Measurements from ENCODE around the gene IVD.

IVD gene

GRCh38 chr15:40389824-40390595, 15.6 kb upstream of the IVD start:
- Mint-ChIP-seq H3K9me3 (no peaks in the 10 kb centered on the region), H3K36me3 (peaks cover 86% of the 10 kb centered on the region), H3K4me1 (no peaks in the 10 kb centered on the region), H3K4me3 (no peak overlapping the region), H3K27ac (peak overlapping the region; percentile 8)
- DNase-seq (ENCODE audit: low spot score in 2 of 2), result no peak
- ATAC-seq, result no peak

DNA sequence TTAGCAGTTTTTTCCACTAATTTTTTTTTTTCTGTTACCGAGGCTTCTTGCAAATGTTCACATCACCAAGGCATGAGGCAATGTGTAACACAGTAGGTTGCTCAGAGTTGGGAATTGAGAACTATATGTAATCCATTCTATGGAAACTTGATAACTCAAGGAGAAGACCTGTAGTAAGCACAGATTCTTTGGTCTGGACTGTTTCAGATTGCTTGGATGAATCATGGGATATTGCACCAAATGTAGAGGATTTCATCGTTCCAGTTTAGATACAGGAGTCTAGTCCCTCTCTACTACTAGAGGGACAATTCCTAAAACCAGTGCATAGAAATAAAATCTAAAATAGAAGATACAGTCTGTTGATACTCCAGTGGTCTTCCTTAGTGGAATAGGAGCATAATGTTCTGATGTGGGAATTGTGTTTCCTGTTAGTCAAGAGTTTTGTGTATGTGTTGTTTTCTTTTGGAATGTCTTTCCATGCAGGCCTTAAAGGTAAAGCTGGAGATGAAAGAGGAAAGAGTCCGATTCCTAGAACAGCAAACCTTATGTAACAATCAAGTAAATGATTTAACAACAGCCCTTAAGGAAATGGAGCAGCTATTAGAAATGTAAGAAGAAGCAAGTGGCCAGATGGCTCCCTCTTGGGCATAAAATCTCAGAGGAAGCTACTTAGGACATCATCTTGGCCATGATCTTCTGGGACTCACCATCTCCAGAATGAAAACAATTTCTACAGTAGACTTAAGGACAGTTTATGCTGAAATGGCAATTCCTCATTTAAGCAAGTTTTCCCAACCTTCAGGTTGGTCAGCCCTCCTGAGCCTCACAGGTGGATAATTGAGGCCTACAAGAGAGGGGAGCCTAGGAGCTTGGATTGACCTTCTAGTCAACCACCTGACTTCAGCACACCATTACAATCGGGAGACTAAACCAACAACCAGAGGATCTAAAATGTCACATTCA, 12.3 kb upstream of the IVD start:
- Mint-ChIP-seq H3K4me3 (no peak overlapping the region), H3K36me3 (peaks cover 69% of the 10 kb centered on the region), H3K9me3 (no peaks in the 10 kb centered on the region), H3K27ac (peak overlapping the region; percentile 19), H3K4me1 (peaks cover 8% of the 10 kb centered on the region)
- no peak for ATAC-seq
- no peak for DNase-seq (ENCODE audit: low spot score in 2 of 2)

DNA sequence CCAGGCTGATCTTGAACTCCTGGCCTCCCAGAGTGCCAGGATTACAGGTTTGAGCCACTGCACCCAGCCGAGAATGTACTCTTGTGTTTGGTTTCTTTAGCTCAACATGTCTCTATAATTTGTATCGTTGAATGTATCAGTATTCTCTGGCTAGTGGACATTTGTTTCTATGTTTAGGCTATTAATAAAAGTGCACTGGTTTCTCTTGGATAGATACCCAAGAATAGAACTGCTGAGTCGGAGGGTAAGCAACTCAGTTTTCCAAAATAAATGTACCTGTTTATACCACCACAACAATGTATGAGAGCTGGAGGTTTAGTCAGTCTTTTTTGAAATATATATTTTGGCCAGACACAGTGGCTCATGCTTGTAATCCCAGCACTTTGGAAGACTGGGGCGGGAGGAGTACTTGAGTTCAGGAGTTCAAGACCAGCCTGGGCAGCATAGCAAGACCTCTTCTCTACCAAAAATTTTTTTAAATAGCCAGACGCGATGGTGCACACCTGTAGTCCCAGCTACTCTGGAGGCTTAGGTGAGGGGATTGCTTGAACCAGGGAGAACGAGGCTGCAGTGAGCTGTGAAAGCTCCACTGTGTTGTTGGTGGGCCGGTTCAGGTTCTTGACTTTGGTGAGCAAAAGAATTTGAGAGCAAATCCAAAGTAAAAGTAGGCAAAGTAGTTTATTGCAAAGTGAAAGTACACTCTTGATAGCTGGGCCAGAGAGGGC, 7.7 kb upstream of the IVD start:
- no peak overlapping the region for H3K27ac Mint-ChIP-seq
- no peaks in the 10 kb centered on the region for H3K9me3 Mint-ChIP-seq
- peaks cover 18% of the 10 kb centered on the region for H3K4me1 Mint-ChIP-seq
- DNase-seq (ENCODE audit: low spot score in 2 of 2) (no peak), ATAC-seq (no peak)
- peaks cover 23% of the 10 kb centered on the region for H3K36me3 Mint-ChIP-seq
- H3K4me3 Mint-ChIP-seq, result no peak overlapping the region

DNA sequence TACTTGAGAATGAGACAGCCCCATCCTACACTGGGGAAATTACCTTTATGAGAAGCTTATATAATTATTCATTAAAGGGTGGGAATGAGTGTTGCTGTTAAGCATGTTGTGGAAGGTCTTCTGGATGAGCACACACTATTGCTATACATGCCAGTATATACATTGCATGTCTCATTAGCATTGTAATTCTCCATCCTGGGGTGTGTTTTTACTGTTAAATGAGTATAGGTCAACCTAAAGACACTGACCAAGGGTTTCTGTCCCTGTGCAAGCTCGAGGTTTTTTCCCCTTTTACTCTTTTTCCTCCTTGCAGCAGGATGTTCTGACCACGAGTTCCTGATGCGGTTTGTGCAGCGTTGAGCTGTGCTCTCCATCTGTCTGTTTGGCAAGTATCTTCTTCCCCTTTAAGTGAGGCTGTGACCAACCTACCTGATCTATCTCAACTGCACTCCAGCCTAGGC, 7.2 kb upstream of the IVD start:
- Mint-ChIP-seq H3K4me1 (peaks cover 18% of the 10 kb centered on the region), H3K27ac (peak overlapping the region; percentile 14), H3K9me3 (no peaks in the 10 kb centered on the region), H3K4me3 (peak overlapping the region; percentile 11), H3K36me3 (peaks cover 17% of the 10 kb centered on the region)
- peak; percentile 95 for ATAC-seq
- DNase-seq (ENCODE audit: low spot score in 2 of 2), result no peak

GRCh38 chr15:40399370-40399769, 6.2 kb upstream of the IVD start:
- Mint-ChIP-seq H3K27ac (no peak overlapping the region), H3K4me1 (peaks cover 18% of the 10 kb centered on the region), H3K9me3 (no peaks in the 10 kb centered on the region), H3K36me3 (peaks cover 8% of the 10 kb centered on the region), H3K4me3 (no peak overlapping the region)
- DNase-seq (ENCODE audit: low spot score in 2 of 2), result no peak
- no peak for ATAC-seq

- Mint-ChIP-seq H3K4me1 (peaks cover 39% of the 10 kb centered on the region), H3K36me3 (peaks cover 56% of the 10 kb centered on the region), H3K27ac (peak overlapping the region; percentile 76), H3K4me3 (peak overlapping the region; percentile 84), H3K9me3 (no peaks in the 10 kb centered on the region)
- no peak for DNase-seq (ENCODE audit: low spot score in 2 of 2)
- no peak for ATAC-seq
These were observed 1.9 kb downstream of the IVD start for GRCh38 chr15:40407330-40407990.

DNA sequence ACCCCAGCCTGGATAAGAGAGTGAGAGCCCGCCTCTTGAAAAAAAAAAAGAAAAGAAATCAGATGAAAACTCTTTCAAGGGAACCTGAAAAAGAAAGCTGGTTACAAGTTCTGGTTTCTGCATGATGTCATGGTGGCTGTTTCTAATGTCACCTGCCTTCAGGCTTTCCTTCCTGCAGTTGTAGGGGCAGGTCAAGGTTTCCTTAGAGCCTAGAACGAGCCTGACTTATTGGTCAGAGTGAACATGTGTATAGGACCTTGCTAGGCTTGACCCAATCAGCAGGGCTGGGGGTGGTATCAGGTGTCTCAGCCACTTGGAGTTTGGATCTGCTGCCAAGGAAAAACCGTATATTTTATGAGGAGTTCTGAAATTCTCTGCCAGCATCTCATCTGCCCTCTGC, 3.8 kb downstream of the IVD start:
- Mint-ChIP-seq H3K4me1 (peaks cover 40% of the 10 kb centered on the region), H3K4me3 (no peak overlapping the region), H3K27ac (no peak overlapping the region), H3K36me3 (peaks cover 75% of the 10 kb centered on the region), H3K9me3 (no peaks in the 10 kb centered on the region)
- DNase-seq (ENCODE audit: low spot score in 2 of 2) (no peak), ATAC-seq (no peak)

DNA sequence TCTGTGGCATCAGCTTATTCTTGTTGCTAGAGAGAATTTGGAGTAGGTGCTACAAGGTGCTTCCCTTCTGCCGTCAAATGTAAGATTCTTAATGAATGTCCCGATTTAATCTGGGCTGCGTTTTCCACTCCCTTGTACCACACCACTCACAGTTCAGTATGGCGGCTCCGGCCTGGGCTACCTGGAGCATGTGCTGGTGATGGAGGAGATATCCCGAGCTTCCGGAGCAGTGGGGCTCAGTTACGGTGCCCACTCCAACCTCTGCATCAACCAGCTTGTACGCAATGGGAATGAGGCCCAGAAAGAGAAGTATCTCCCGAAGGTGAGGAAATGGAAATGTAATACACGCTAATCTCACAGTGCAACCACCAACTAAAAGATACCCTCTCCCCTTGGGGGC, 4.9 kb downstream of the IVD start:
- no peak overlapping the region for H3K4me3 Mint-ChIP-seq
- no peak for ATAC-seq
- H3K36me3 Mint-ChIP-seq, result peaks cover 84% of the 10 kb centered on the region
- H3K4me1 Mint-ChIP-seq, result peaks cover 32% of the 10 kb centered on the region
- H3K27ac Mint-ChIP-seq, result peak overlapping the region; percentile 54
- H3K9me3 Mint-ChIP-seq, result no peaks in the 10 kb centered on the region
- no peak for DNase-seq (ENCODE audit: low spot score in 2 of 2)

GRCh38 chr15:40412095-40412759, 6.6 kb downstream of the IVD start:
- Mint-ChIP-seq H3K4me1 (peaks cover 20% of the 10 kb centered on the region), H3K27ac (peak overlapping the region; percentile 18), H3K9me3 (no peaks in the 10 kb centered on the region), H3K4me3 (no peak overlapping the region), H3K36me3 (peaks cover 95% of the 10 kb centered on the region)
- DNase-seq (ENCODE audit: low spot score in 2 of 2) (no peak), ATAC-seq (no peak)

- Mint-ChIP-seq H3K9me3 (no peaks in the 10 kb centered on the region), H3K27ac (no peak overlapping the region), H3K4me3 (no peak overlapping the region), H3K36me3 (peaks cover 95% of the 10 kb centered on the region), H3K4me1 (peaks cover 12% of the 10 kb centered on the region)
- ATAC-seq (no peak), DNase-seq (ENCODE audit: low spot score in 2 of 2) (no peak)
These were observed 7.4 kb downstream of the IVD start for GRCh38 chr15:40413036-40413435.

GRCh38 chr15:40414816-40415215, 9.2 kb downstream of the IVD start:
- H3K4me1 Mint-ChIP-seq, result peaks cover 10% of the 10 kb centered on the region
- DNase-seq (ENCODE audit: low spot score in 2 of 2) (no peak), ATAC-seq (no peak)
- H3K4me3 Mint-ChIP-seq, result no peak overlapping the region
- no peaks in the 10 kb centered on the region for H3K9me3 Mint-ChIP-seq
- peak overlapping the region; percentile 19 for H3K27ac Mint-ChIP-seq
- H3K36me3 Mint-ChIP-seq, result peaks cover 92% of the 10 kb centered on the region

DNA sequence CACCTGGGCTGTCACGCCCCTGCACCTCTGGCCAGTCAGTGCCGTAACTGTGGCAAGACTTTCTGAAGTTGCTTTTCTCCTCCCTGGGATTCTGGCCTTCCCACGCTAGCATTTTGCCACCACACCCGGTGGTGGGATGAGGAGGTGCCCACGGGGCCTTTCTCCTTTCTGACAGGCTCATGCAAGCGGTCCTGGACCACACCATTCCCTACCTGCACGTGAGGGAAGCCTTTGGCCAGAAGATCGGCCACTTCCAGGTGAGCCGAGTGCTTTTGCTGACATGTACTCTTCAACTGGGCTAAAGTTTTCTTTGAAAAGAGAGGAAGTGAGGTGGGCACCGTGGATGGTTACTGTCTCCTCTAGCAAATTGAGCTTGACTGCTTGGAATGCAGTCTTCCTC, 9.6 kb downstream of the IVD start:
- ATAC-seq (no peak), DNase-seq (ENCODE audit: low spot score in 2 of 2) (no peak)
- Mint-ChIP-seq H3K27ac (peak overlapping the region; percentile 19), H3K9me3 (no peaks in the 10 kb centered on the region), H3K4me3 (no peak overlapping the region), H3K4me1 (peaks cover 10% of the 10 kb centered on the region), H3K36me3 (peaks cover 87% of the 10 kb centered on the region)

- Mint-ChIP-seq H3K9me3 (no peaks in the 10 kb centered on the region), H3K4me1 (peaks cover 10% of the 10 kb centered on the region), H3K36me3 (peaks cover 79% of the 10 kb centered on the region), H3K4me3 (no peak overlapping the region), H3K27ac (peak overlapping the region; percentile 19)
- no peak for DNase-seq (ENCODE audit: low spot score in 2 of 2)
- no peak for ATAC-seq
These were observed 10.5 kb downstream of the IVD start for GRCh38 chr15:40416056-40416455.

GRCh38 chr15:40418126-40418525, 12.5 kb downstream of the IVD start:
- H3K4me1 Mint-ChIP-seq, result no peaks in the 10 kb centered on the region
- H3K27ac Mint-ChIP-seq, result no peak overlapping the region
- no peak overlapping the region for H3K4me3 Mint-ChIP-seq
- H3K36me3 Mint-ChIP-seq, result peaks cover 58% of the 10 kb centered on the region
- no peak for ATAC-seq
- H3K9me3 Mint-ChIP-seq, result no peaks in the 10 kb centered on the region
- no peak for DNase-seq (ENCODE audit: low spot score in 2 of 2)

All from stimulated activated effector memory CD8-positive, alpha-beta T cell treated with anti-CD3 and anti-CD28 coated beads, Interleukin-12 subunit alpha, Interleukin-12 subunit beta, amount 100 ng/mL, for 72 hours (primary cell).